HCT116 (cell line): Measurements from ENCODE around the gene HSPB1. TPM values are rescaled to one million over a fixed set of nuclear protein-coding genes. Genes with fewer than 3 reads are reported as not detected.

Source experiments
- ATAC-seq: fragments of 200-7000 bp; cut with Tn5 transposase; 2 replicates; pipeline ENCODE4 v1.9.1; 2020; ENCODE audit warnings: mild to moderate bottlenecking, moderate library complexity
- BruUV-seq: library from RNA; stranded (reverse); fragments of 400-500 nt; replicated peaks from 2 replicates; lab custom pipeline; 2021; lab: Mats Ljungman, UMichigan
- CTCF ChIA-PET: fragments of 300-600 bp; sonication (Branson Sonifier 250); formaldehyde crosslinking; loops from one replicate; lab custom pipeline; 2021; ENCODE audit warnings: antibody characterized with exemption; lab: Charles Lee
- POLR2A ChIA-PET: fragments of 300-600, 350-600 bp; sonication (Branson Sonifier 250); formaldehyde crosslinking; loops from one replicate; lab custom pipeline; 2021; ENCODE audit warnings: antibody characterized with exemption; lab: Charles Lee
- RAD21 ChIA-PET, 2 experiments: fragments of 300-600 bp; sonication (Branson Sonifier 250); formaldehyde crosslinking; loops; one replicate each; lab custom pipeline; 2023; ENCODE audit warnings: low total read pairs in 2 of 2; ENCODE audit not compliant: uncharacterized antibody in 2 of 2, unreplicated experiment in 2 of 2, low non-redundant PET in 1 of 2; lab: Charles Lee
- DNase-seq: peaks from one replicate; pipeline ENCODE4 v3.0.0-alpha.2; 2010; ENCODE audit warnings: low read depth, low spot score
- H2AFZ ChIP-seq: fragments of 200-600 bp; shearing (Covaris generic), sonication (generic); 2 replicates; pipeline ENCODE4 v1.6.1; 2017; ENCODE audit warnings: low read depth, mixed run types, mixed read lengths, antibody characterized with exemption, low read length; ENCODE audit not compliant: poor library complexity, severe bottlenecking
- H3K27ac ChIP-seq: 2 replicates; pipeline ENCODE4 v1.5.1; 2012; ENCODE audit warnings: low read depth, low read length
- H3K27me3 ChIP-seq: fragments of 200-600 bp; sonication (generic); 2 replicates; pipeline ENCODE4 v1.6.1; 2016; ENCODE audit warnings: mixed run types, low read length, mixed read lengths; ENCODE audit not compliant: insufficient read depth
- H3K36me3 ChIP-seq, 2 experiments: fragments of 200-500 bp in 1 of 2; fragments of 200-600 bp in 1 of 2; sonication (Bioruptor generic) in 1 of 2; sonication (generic) in 1 of 2; 2 replicates each; pipeline versions ENCODE4 v1.5.1 to v1.6.1; 2014 to 2016; ENCODE audit warnings: low read length in 2 of 2, inconsistent platforms in 1 of 2, mixed read lengths in 1 of 2, mixed run types in 1 of 2; ENCODE audit not compliant: insufficient read depth in 2 of 2, control insufficient read depth in 1 of 2
- H3K4me1 ChIP-seq, 2 experiments: fragments of 200-600 bp in 1 of 2; sonication (generic) in 1 of 2; 2 replicates each; pipeline versions ENCODE4 v1.5.1 to v1.6.1; 2012 to 2017; ENCODE audit warnings: low read length in 2 of 2, inconsistent platforms in 1 of 2, mild to moderate bottlenecking in 1 of 2, mixed read lengths in 1 of 2, mixed run types in 1 of 2, moderate library complexity in 1 of 2; ENCODE audit not compliant: insufficient read depth in 2 of 2, control insufficient read depth in 1 of 2
- H3K4me2 ChIP-seq: fragments of 200-600 bp; sonication (generic); 2 replicates; pipeline ENCODE4 v1.6.1; 2017; ENCODE audit warnings: mixed run types, low read length, mixed read lengths
- H3K4me3 ChIP-seq, 2 experiments: fragments of 200-600 bp in 1 of 2; sonication (generic) in 1 of 2; replicated peaks in 1 of 2; 2 replicates each; pipeline ENCODE4 v1.5.1; 2011 to 2016; ENCODE audit warnings: low read length in 2 of 2, control low read depth in 1 of 2, low read depth in 1 of 2, mild to moderate bottlenecking in 1 of 2, mixed read lengths in 1 of 2, mixed run types in 1 of 2
- H3K79me2 ChIP-seq: fragments of 200-600 bp; sonication (generic); 2 replicates; pipeline ENCODE4 v1.6.1; 2017; ENCODE audit warnings: mild to moderate bottlenecking, mixed run types, low read length, moderate library complexity, mixed read lengths; ENCODE audit not compliant: insufficient read depth
- H3K9ac ChIP-seq: fragments of 200-600 bp; sonication (generic); 2 replicates; pipeline ENCODE4 v1.6.1; 2016; ENCODE audit warnings: low read length, mixed read lengths
- H3K9me2 ChIP-seq: fragments of 200-600 bp; sonication (generic), shearing (Covaris generic); 2 replicates; pipeline ENCODE4 v1.6.1; 2017; ENCODE audit warnings: mixed run types, mild to moderate bottlenecking, moderate library complexity; ENCODE audit not compliant: insufficient read depth
- H3K9me3 ChIP-seq, 2 experiments: fragments of 200-500 bp in 1 of 2; fragments of 200-600 bp in 1 of 2; sonication (Bioruptor generic) in 1 of 2; sonication (generic) in 1 of 2; 2 replicates each; pipeline ENCODE4 v1.6.1; 2014 to 2017; ENCODE audit warnings: low read length in 2 of 2, mixed read lengths in 2 of 2, inconsistent platforms in 1 of 2, low read depth in 1 of 2, mild to moderate bottlenecking in 1 of 2, mixed run types in 1 of 2, moderate library complexity in 1 of 2; ENCODE audit not compliant: control insufficient read depth in 1 of 2, insufficient read depth in 1 of 2
- H4K20me1 ChIP-seq: fragments of 200-600 bp; sonication (generic), shearing (Covaris generic); 2 replicates; pipeline ENCODE4 v1.6.1; 2017; ENCODE audit warnings: mixed run types, mild to moderate bottlenecking, moderate library complexity; ENCODE audit not compliant: insufficient read depth
- CBX3 ChIP-seq: IDR thresholded peaks from 2 replicates; pipeline ENCODE4 v1.6.1; 2012; ENCODE audit warnings: low read depth
- CEBPB ChIP-seq: IDR thresholded peaks from 2 replicates; pipeline ENCODE4 v1.6.1; 2012; ENCODE audit warnings: low read depth
- EGR1 ChIP-seq: IDR thresholded peaks from 2 replicates; pipeline ENCODE4 v1.6.1; 2012; ENCODE audit warnings: low read depth
- ELF1 ChIP-seq: IDR thresholded peaks from 2 replicates; pipeline ENCODE4 v1.6.1; 2012; ENCODE audit warnings: low read depth, borderline replicate concordance
- EZH2 ChIP-seq: fragments of 200-600 bp; sonication (generic); IDR thresholded peaks from 2 replicates; pipeline ENCODE4 v1.6.1; 2017; ENCODE audit warnings: antibody characterized with exemption, mixed run types
- EZH2phosphoT487 ChIP-seq: fragments of 200-600 bp; IDR thresholded peaks from 2 replicates; pipeline ENCODE4 v1.6.1; 2018; ENCODE audit warnings: antibody characterized with exemption, borderline replicate concordance
- JUND ChIP-seq: IDR thresholded peaks from 2 replicates; pipeline ENCODE4 v1.6.1; 2012
- POLR2A ChIP-seq: IDR thresholded peaks from 2 replicates; pipeline ENCODE4 v1.7.0; 2011; ENCODE audit warnings: borderline replicate concordance; ENCODE audit not compliant: insufficient read depth, insufficient read length; ENCODE audit errors: extremely low read depth
- POLR2AphosphoS5 ChIP-seq: IDR thresholded peaks from 2 replicates; pipeline ENCODE4 v1.6.1; 2011; ENCODE audit warnings: mild to moderate bottlenecking, low read depth, low read length, moderate library complexity
- RAD21 ChIP-seq: IDR thresholded peaks from 2 replicates; pipeline ENCODE4 v1.6.1; 2012; ENCODE audit warnings: low read depth, mild to moderate bottlenecking
- SIN3A ChIP-seq: IDR thresholded peaks from 2 replicates; pipeline ENCODE4 v1.6.1; 2012; ENCODE audit warnings: low read depth
- SP1 ChIP-seq: IDR thresholded peaks from 2 replicates; pipeline ENCODE4 v1.6.1; 2012; ENCODE audit warnings: low read depth
- SRF ChIP-seq: IDR thresholded peaks from 2 replicates; pipeline ENCODE4 v1.6.1; 2012; ENCODE audit warnings: low read depth
- TCF7L2 ChIP-seq: IDR thresholded peaks from 2 replicates; pipeline ENCODE4 v1.7.0; 2011; ENCODE audit warnings: borderline replicate concordance, inconsistent platforms; ENCODE audit not compliant: insufficient read depth, insufficient read length; ENCODE audit errors: extremely low read depth
- YY1 ChIP-seq: IDR thresholded peaks from 2 replicates; pipeline ENCODE4 v1.6.1; 2011; ENCODE audit warnings: low read length, low read depth, moderate library complexity, mild to moderate bottlenecking; ENCODE audit not compliant: insufficient replicate concordance; ENCODE audit errors: extremely low read depth
- ZFX ChIP-seq: fragments of 450-650 bp; IDR thresholded peaks from 2 replicates; pipeline ENCODE4 v1.6.1; 2017
- ZNF274 ChIP-seq: fragments of 200-500 bp; sonication (Bioruptor generic); IDR thresholded peaks from 2 replicates; pipeline ENCODE4 v1.6.1; 2014; ENCODE audit warnings: mild to moderate bottlenecking, low read depth, low read length, inconsistent platforms
- intact Hi-C: fragments of 100-400 bp; cut with micrococcal nuclease; formaldehyde crosslinking; loops from 2 replicates; pipeline ENCODE4 v1.10.0; 2022
- total RNA-seq: library from RNA; stranded (reverse); gene quantifications from one replicate; pipeline ENCODE4 v1.2.1, GENCODE V29; 2021; ENCODE audit not compliant: unreplicated experiment
- TF ChIP-seq, protein P1 (sequence below): IDR thresholded peaks from 2 replicates; pipeline ENCODE4 v1.6.1; 2012; ENCODE audit warnings: low read depth
- TF ChIP-seq, protein P2 (sequence below): IDR thresholded peaks from 2 replicates; pipeline ENCODE4 v1.6.1; 2011; ENCODE audit warnings: mild to moderate bottlenecking, low read length, moderate library complexity; ENCODE audit not compliant: insufficient replicate concordance; ENCODE audit errors: extremely low read depth
- TF ChIP-seq, protein P3 (sequence below): IDR thresholded peaks from 2 replicates; pipeline ENCODE4 v1.6.1; 2012

Gene HSPB1
- total RNA-seq, 1 experiment from 2014 or later = 524 TPM

DNA sequence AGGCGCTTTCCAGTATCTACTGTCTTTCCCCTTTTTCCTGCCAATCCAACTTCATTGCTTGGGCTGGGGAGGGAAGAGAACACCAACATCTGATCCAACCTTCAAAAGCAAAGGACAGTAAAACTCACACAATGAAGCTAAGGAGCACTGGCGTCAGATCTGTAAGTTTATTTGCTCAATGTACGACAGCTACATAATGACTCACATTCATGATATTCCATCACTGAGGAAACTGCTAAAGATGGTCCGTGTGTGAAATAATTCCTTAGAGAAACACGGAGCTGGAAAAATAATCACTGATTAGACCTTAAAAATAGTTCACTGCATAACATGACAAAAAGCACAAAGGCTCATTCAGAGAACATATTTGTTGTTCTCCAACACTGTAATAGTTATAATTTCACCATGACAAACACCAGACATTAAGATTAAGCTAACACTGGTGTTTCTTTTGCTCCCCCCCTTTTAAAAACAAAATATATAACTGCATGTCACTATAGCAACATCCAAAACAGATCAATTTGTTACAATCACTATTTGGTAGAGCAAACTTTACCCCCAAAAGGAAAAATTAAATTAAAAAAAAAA lies 24.3 kb downstream of the HSPB1 start:
- H2AFZ ChIP-seq = no peak overlapping the region
- H3K27ac ChIP-seq = no peak overlapping the region
- ATAC-seq (no peak), DNase-seq (no peak)
- RAD21 ChIA-PET = no interaction called here
- peaks cover 92% of the 10 kb centered on the region for H3K79me2 ChIP-seq
- H3K4me1 ChIP-seq = no peaks in the 10 kb centered on the region
- CTCF ChIA-PET = no interaction called here
- no peak overlapping the region for H3K9ac ChIP-seq
- TF ChIP-seq POLR2A = no peak
- TF ChIP-seq SIN3A = no peak
- TF ChIP-seq, protein P1, sequence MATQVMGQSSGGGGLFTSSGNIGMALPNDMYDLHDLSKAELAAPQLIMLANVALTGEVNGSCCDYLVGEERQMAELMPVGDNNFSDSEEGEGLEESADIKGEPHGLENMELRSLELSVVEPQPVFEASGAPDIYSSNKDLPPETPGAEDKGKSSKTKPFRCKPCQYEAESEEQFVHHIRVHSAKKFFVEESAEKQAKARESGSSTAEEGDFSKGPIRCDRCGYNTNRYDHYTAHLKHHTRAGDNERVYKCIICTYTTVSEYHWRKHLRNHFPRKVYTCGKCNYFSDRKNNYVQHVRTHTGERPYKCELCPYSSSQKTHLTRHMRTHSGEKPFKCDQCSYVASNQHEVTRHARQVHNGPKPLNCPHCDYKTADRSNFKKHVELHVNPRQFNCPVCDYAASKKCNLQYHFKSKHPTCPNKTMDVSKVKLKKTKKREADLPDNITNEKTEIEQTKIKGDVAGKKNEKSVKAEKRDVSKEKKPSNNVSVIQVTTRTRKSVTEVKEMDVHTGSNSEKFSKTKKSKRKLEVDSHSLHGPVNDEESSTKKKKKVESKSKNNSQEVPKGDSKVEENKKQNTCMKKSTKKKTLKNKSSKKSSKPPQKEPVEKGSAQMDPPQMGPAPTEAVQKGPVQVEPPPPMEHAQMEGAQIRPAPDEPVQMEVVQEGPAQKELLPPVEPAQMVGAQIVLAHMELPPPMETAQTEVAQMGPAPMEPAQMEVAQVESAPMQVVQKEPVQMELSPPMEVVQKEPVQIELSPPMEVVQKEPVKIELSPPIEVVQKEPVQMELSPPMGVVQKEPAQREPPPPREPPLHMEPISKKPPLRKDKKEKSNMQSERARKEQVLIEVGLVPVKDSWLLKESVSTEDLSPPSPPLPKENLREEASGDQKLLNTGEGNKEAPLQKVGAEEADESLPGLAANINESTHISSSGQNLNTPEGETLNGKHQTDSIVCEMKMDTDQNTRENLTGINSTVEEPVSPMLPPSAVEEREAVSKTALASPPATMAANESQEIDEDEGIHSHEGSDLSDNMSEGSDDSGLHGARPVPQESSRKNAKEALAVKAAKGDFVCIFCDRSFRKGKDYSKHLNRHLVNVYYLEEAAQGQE = no peak
- no peak for TF ChIP-seq POLR2AphosphoS5
- no peak for TF ChIP-seq TCF7L2
- no peak for TF ChIP-seq ELF1
- TF ChIP-seq ZNF274 = no peak
- no peak for TF ChIP-seq YY1
- TF ChIP-seq EZH2phosphoT487 = no peak
- no peak for TF ChIP-seq SP1
- TF ChIP-seq, protein P2, sequence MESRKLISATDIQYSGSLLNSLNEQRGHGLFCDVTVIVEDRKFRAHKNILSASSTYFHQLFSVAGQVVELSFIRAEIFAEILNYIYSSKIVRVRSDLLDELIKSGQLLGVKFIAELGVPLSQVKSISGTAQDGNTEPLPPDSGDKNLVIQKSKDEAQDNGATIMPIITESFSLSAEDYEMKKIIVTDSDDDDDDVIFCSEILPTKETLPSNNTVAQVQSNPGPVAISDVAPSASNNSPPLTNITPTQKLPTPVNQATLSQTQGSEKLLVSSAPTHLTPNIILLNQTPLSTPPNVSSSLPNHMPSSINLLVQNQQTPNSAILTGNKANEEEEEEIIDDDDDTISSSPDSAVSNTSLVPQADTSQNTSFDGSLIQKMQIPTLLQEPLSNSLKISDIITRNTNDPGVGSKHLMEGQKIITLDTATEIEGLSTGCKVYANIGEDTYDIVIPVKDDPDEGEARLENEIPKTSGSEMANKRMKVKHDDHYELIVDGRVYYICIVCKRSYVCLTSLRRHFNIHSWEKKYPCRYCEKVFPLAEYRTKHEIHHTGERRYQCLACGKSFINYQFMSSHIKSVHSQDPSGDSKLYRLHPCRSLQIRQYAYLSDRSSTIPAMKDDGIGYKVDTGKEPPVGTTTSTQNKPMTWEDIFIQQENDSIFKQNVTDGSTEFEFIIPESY = no peak
- no peak for TF ChIP-seq SRF
- no peak for TF ChIP-seq EGR1
- TF ChIP-seq CEBPB = no peak
- TF ChIP-seq RAD21 = no peak
- TF ChIP-seq, protein P3, sequence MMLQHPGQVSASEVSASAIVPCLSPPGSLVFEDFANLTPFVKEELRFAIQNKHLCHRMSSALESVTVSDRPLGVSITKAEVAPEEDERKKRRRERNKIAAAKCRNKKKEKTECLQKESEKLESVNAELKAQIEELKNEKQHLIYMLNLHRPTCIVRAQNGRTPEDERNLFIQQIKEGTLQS = no peak
- no peak for TF ChIP-seq ZFX
- TF ChIP-seq JUND = no peak
- TF ChIP-seq CBX3 = no peak
- TF ChIP-seq EZH2 = no peak
- no TSS peak for BruUV-seq
- no peaks in the 10 kb centered on the region for H3K9me2 ChIP-seq
- peaks cover 29% of the 10 kb centered on the region; the same call in 1 of the 2 replicates for H4K20me1 ChIP-seq
- peaks cover 28 to 52% of the 10 kb centered on the region in 2 experiments for H3K36me3 ChIP-seq
- no peaks in the 10 kb centered on the region for H3K27me3 ChIP-seq
- POLR2A ChIA-PET = interaction anchor here (1.0 to 1.2 kb wide), 2 partner anchors 9 to 23 kb away, joined by 3 to 4 read pairs; no protein-coding TSS in a partner anchor
- no peak overlapping the region for H3K4me2 ChIP-seq
- no peak overlapping the region for H3K4me3 ChIP-seq
- H3K9me3 ChIP-seq = no peaks in the 10 kb centered on the region
- intact Hi-C loops = no loop called here
